ENCODE measurements around the gene SURF6. TPM values are rescaled to one million over a fixed set of nuclear protein-coding genes. Genes with fewer than 3 reads are reported as not detected.

The SURF6 gene
- total and polyA plus RNA-seq, 2 of the 8 experiments (the other 6 are each of a cell fraction or from before 2014, with no cell fraction given): 6.1 to 23.7 TPM

- Histone ChIP-seq H3K79me1 (ENCODE audit: low read depth, low read length) (peaks cover 10% of the 10 kb centered on the region), H3K4ac (replicated peaks; ENCODE audit: insufficient read length, low read depth, low read length) (no peak overlapping the region), H2BK15ac (ENCODE audit: low read length) (no peak overlapping the region), H2BK5ac (ENCODE audit: low read depth, low read length) (no peak overlapping the region), H3K56ac (replicated peaks; ENCODE audit: insufficient read length, low read depth, low read length) (no peak overlapping the region), H4K5ac (ENCODE audit: insufficient read length, low read depth, low read length) (no peak overlapping the region), H3K23me2 (ENCODE audit: low read depth, low read length) (peaks cover 7% of the 10 kb centered on the region; the same call in 1 of the 2 replicates), H4K8ac (ENCODE audit: extremely low read depth, insufficient read depth, low read length) (no peak overlapping the region; the same call in 1 of the 2 replicates), H3K4me1 (replicated peaks in 1 of 4; ENCODE audit: control insufficient read depth in 3 of 4, insufficient read depth in 4 of 4, low read length in 3 of 4) (peaks cover 0 to 9% (median 2%) of the 10 kb centered on the region in 4 experiments; a peak in 1 of 7 replicates), H2BK12ac (ENCODE audit: low read depth, low read length) (no peak overlapping the region), H4K20me1 (replicated peaks in 1 of 2; ENCODE audit: control insufficient read depth in 1 of 2, insufficient read depth in 2 of 2, low read length in 2 of 2) (peaks cover 4 to 16% of the 10 kb centered on the region in 2 experiments), H3K36me3 (ENCODE audit: control insufficient read depth in 2 of 4, insufficient read depth in 4 of 4, low read length in 3 of 4) (peaks cover 20 to 43% (median 35%) of the 10 kb centered on the region in 4 experiments), H3K23ac (ENCODE audit: insufficient read length) (no peak overlapping the region), H2BK20ac (ENCODE audit: low read length) (no peak overlapping the region), H3K4me2 (ENCODE audit: insufficient read depth in 1 of 2, low read depth in 2 of 2, low read length in 2 of 2) (no peak overlapping the region), H3K18ac (ENCODE audit: extremely low read depth, low read length) (no peak overlapping the region), H2AFZ (ENCODE audit: low read length) (no peak overlapping the region), H3K27me3 (replicated peaks in 1 of 4; ENCODE audit: control insufficient read depth in 3 of 4, extremely low read depth in 1 of 4, insufficient read depth in 3 of 4, low read length in 3 of 4) (no peaks in the 10 kb centered on the region), H3K27ac (ENCODE audit: low read depth, low read length) (no peak overlapping the region), H3K9ac (replicated peaks in 1 of 4; ENCODE audit: extremely low read depth in 1 of 4, low read depth in 3 of 4, low read length in 3 of 4) (no peak overlapping the region), H3K14ac (ENCODE audit: insufficient read length) (no peak overlapping the region), H4K91ac (replicated peaks; ENCODE audit: insufficient read length, low read length) (no peak overlapping the region), H2BK120ac (replicated peaks; ENCODE audit: low read depth, low read length) (no peak overlapping the region), H3K79me2 (ENCODE audit: control insufficient read depth in 1 of 2, insufficient read depth in 2 of 2, low read length in 2 of 2) (peaks cover 0 to 15% of the 10 kb centered on the region in 2 experiments; a peak in 2 of 4 replicates), H3K9me3 (ENCODE audit: insufficient read depth in 2 of 2, low read depth in 1 of 2, low read length in 1 of 2) (no peaks in the 10 kb centered on the region), H2AK5ac (ENCODE audit: low read depth, low read length) (no peak overlapping the region), H3K4me3 (ENCODE audit: extremely low read depth in 1 of 4, insufficient read depth in 2 of 4, low read depth in 3 of 4, low read length in 4 of 4) (no peak overlapping the region)
- WGBS, 2 experiments (ENCODE audit: extremely low coverage in 1 of 2, insufficient coverage in 1 of 2, insufficient read length in 1 of 2, insufficient replicate concordance in 2 of 2, low coverage in 1 of 2, low lambda C conversion rate in 2 of 2, missing lambda C conversion rate in 1 of 2): 99% methylated on average over 11 of the region's 11 CpGs; no CpG with 5 or more reads in 1 of the 2 experiments
- ChIA-PET POLR2A (ENCODE audit: partially characterized antibody) (interaction anchor here (0.9 to 7.3 kb wide), 5 partner anchors 11 to 151 kb away, joined by 3 to 120 read pairs (median 5); partner anchors contain the start of genes MED22 and RPL7A), CTCF (ENCODE audit: partially characterized antibody) (interaction anchor here (0.7 to 7.0 kb wide), 7 partner anchors 10 to 145 kb away, joined by 3 to 123 read pairs (median 4); no protein-coding TSS in a partner anchor)
- FAIRE-seq (no peak), DNase-seq (ENCODE audit: low read depth in 1 of 2, low spot score in 2 of 2) (no peak)
- no peak for TF ChIP-seq KDM5A (IDR thresholded peaks at IDR 0.05; ENCODE audit: low read length)
Measured at GRCh38 chr9:133333011-133333410, 3.0 kb downstream of the SURF6 start.
